ENCODE results near the gene UQCRH.
A peak's percentile ranks its signal among the peaks of the same experiment; 100 is the strongest.

The UQCRH gene

DNA sequence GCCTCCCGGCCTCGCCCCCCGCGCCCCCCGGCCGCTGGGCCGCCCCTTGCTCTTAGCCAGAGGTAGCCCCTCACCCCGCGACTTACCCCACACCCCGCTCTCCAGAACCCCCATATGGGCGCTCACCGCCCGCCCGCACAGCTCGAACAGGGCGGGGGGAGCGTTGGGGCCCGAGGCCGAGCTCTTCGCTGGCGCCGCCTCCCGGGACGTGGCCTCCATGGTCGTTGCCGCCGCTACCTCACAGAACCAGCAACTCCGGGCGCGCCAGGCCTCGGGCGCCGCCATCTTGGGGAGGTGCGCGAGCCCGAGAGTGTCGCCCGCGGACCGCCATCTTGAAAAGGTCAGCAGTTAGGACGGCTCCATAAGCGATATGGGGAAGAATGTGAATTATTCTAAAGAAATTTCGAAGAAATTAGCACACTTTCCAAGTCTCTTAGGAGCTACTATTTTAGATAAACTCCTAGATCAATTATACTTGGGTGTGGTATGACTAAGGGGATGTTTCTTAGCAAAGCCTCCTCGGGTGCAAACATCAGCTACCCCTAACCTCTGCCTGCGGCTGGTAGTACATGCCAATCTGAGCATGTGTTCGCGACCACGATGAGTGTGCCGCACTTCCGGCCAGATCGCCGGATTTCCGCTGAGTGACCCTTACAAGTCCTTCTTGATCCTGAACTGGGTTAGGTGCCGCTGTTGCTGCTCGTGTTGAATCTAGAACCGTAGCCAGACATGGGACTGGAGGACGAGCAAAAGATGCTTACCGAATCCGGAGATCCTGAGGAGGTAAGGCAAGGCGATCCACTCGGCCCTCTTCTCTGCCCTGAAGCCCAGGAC lies at the start of gene UQCRH, which contains the start of gene LRRC41:
TSS of gene UQCRH (plus strand) at position 661 of the 834 bp plus-strand sequence. CDS start at position 730, 69 bp downstream.
TSS of gene LRRC41 (minus strand) at position 579 of the 834 bp plus-strand sequence. CDS start at position 285, 294 bp downstream.
- peak; percentile 82 for DNase-seq

DNA sequence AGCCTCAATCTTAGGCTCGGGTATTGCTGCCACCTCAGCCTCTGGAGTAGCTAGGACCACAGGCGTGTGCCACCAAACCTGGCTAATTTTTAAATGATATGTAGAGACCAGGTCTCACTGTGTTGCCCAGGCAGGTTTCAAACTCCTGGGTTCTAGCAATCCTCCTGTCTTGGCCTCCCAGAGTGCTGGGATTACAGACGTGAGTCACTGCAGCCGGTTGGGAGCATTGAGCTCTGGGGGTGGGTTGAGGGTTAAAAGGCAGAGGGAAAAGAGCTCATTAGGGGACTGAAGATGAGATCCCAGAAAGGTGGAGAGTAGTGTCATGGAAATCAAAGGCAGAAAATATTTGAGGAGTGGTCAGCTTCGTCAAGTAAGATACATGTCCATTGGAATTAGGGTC lies 48.8 kb upstream of the UQCRH start:
- DNase-seq, result no peak

DNA sequence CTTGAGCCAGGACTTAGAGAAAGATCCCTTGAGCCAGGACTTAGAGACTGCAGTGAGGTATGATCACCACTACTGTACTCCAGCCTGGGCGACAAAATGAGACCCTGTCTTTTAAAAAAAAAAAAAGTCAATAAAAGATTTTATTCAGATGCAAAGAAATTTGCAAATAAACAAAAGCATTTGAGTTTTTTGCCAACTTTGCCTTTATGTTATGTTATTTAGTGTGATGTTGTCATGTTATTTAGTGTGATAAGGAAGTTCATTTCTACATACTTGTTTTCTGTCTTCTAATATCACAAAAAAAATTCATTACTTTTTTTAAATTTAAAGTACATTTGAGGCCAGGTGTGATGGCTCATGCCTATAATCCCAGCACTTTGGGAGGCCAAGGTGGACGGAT lies 47.0 kb upstream of the UQCRH start:
- no peak for DNase-seq

DNA sequence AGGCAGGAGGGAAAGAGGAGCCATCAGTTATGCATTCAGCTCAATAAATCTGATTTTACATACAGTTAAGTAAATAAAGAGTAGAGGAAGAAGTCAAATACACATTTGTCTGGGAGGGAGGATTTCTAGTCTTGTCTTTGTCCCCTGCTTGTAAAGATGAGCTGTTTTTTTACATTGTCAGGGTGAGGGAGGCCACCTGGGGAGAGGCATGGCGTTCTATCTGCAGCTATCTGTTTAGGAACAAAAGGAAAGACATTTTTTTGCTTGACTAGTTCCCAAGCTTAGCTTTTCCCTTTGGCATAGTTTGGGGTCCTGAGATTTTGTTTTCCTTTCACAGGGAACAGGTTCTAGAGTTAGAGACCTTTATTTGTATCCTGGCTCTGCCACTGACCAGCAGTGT lies 41.0 kb upstream of the UQCRH start:
- DNase-seq, result no peak

DNA sequence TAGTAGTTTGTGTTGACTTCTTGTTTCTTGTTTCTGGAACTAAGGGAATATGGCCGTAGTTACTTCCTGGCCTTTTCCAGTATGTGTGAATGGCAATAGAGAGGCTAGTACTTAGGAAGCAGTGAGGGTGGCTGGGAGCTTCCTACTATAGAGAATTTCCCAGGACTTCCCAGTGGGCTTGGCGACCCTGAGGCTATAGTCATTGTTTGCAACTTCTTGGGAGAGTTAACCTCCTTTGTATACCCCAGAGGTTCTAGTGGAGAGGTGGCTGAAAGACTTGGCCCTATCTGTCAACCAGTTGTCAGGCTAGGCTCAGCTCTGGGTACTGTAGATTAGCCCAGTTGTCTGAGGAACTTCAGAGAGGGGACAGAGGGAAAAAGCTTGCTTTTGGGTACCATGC lies 40.4 kb upstream of the UQCRH start:
- no peak for DNase-seq

DNA sequence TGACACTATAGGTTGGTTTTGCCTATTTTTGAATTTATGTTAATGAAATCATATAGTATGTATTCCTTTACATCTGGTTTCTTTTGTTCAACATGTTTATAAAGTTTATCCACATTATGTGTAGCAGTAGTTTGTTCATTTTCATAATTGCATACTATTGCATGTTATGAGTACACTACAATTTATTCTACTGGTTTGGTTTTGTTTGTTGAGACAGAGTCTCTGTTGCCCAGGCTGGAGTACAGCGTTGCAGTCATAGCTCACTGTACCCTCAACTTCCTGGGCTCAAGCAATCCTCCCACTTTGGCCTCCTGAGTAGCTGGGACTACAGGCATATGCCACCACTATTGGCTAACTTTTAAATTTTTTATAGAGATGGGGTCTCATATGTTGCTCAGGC lies 34.9 kb upstream of the UQCRH start:
- DNase-seq, result no peak

DNA sequence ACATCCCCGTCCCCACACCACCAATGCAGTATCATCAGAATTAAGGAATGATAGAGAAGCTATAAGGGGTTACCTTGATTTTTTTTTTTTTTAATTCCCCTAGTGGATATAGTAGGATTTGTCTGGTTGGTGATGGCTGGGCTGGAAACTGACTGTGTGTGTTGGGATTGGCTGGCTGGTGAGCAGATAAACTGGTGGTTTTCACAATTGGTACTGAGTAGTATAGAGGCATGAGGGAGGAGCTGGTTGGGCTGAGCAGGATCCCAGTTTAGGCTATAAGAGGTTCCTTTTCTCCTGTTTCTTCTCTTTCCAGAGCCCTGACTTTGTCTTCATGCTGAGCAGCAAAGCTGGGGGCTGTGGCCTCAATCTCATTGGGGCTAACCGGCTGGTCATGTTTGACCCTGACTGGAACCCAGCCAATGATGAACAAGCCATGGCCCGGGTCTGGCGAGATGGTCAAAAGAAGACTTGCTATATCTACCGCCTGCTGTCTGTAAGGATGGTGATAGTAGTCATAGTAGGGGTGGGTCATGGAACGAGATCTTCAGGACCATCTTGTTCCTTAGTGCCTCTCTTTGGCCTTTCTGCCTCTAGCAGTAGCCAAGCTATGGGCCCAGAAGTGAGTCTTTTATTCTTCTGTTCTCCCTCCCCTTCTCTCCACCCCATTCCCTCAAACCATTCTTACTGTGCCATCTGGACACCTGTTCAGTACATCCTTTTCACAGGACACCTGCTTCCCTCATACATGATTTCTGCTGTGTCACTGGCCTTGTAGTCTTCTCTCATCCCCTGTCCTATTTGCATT lies 29.1 kb upstream of the UQCRH start:
- DNase-seq, result no peak

DNA sequence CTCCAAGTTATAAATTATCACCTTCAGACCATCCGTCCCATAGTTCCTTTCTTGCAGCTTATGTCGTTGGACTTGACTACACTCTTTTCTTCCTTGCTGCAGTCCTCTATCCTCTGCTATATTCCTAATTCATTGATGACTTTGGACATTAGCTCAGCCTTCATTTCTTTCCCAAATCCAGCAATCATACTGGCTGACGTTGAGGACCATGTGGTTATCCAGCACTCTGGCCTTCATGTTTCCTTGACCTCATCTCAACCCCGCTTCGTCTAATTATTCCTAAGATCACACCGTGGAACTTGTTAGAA lies 28.5 kb upstream of the UQCRH start:
- no peak for DNase-seq

DNA sequence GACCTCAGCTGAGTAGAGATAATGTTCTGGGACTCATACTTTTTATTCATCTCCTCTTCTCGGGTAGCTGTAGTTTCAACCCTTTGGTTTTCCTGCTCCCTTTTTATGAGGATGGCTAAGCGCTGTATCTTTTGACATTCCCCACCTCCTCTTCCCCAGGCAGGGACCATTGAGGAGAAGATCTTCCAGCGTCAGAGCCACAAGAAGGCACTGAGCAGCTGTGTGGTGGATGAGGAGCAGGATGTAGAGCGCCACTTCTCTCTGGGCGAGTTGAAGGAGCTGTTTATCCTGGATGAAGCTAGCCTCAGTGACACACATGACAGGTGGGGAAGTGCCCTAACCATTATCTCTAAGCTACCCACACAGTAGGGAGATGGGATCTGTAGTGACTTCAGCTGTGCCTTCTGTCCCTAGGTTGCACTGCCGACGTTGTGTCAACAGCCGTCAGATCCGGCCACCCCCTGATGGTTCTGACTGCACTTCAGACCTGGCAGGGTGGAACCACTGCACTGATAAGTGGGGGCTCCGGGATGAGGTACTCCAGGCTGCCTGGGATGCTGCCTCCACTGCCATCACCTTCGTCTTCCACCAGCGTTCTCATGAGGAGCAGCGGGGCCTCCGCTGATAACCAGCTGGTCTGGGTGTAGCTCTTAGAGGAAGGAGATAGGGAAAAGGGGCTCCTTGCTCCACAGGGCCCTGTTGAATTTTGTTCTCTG lies 25.7 kb upstream of the UQCRH start:
- no peak for DNase-seq

DNA sequence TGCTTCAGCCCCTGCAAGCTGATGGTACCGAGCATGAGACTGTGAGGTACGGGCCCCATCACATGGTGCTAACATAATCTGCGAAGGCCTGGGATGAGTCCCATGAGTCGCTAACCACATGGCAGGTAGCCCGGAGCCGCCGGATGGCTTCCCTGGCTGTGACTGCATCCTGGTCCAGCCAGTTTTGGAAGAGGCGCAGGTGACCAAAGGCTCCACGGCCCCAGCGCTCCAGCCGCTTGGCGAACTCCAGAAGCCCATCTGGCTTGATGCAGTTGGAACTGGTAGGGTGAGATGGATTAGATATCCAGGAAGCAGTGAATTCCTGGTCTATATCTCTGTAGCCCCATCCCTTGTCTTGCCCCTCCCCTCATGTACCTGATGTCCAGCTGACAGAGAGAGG lies 24.7 kb upstream of the UQCRH start:
- DNase-seq, result no peak

DNA sequence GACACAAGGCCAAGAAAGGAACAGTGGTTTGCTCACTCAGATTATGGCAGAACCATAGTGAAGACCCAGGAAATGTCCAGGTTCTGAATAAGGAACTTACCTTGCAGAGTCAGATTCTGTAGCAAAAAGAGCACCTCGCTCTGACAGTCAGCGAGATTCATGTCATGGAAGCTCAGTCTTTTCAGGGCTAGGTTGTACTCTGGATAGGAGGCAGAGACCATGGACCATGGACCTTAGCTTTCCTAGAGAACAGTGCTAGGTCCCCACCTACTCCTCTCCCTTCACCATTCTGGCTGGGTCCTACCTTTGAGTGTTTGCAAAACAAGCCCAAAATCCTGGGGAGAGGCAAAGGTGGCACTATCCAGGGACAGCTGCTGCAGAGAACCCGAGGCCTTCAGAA lies 23.4 kb upstream of the UQCRH start:
- DNase-seq, result no peak

DNA sequence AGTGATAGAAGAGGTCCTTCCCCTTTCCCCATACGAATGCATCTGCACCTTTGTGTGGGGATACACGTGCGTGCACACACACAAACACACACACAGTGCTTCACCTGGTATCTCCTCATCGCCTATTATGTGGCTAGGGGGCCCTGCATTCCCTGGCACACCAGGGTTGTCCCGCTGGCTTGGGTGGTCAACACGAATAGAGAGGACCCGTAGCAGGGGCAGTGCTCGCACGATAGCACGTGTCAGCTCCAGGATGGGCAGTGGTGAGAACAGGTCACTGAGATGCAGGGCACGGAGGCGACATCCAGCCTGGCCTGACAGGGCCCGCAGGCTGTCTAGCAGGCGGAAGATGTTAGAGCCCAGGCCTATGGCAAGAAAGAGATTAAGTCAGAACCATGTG lies 22.5 kb upstream of the UQCRH start:
- DNase-seq, result no peak

DNA sequence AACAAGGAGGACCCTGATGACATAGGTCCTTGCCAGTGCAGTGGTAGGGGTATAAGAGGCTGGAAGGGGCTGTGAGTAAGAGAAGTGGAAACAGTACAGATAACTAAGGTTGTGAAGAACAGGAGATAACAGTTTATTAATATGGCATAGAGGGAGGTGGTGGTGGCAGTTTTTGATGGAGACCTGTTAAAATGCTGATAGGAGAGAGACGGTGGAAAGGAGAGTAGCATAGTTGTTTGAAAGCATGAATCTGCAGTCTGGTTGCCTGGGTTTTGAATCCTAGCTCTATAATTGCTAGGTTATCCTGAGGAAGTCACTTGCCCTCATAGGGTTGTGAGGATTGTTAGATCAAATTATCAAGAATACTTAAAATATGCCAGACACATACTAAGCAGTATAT lies 19.4 kb upstream of the UQCRH start:
- no peak for DNase-seq

DNA sequence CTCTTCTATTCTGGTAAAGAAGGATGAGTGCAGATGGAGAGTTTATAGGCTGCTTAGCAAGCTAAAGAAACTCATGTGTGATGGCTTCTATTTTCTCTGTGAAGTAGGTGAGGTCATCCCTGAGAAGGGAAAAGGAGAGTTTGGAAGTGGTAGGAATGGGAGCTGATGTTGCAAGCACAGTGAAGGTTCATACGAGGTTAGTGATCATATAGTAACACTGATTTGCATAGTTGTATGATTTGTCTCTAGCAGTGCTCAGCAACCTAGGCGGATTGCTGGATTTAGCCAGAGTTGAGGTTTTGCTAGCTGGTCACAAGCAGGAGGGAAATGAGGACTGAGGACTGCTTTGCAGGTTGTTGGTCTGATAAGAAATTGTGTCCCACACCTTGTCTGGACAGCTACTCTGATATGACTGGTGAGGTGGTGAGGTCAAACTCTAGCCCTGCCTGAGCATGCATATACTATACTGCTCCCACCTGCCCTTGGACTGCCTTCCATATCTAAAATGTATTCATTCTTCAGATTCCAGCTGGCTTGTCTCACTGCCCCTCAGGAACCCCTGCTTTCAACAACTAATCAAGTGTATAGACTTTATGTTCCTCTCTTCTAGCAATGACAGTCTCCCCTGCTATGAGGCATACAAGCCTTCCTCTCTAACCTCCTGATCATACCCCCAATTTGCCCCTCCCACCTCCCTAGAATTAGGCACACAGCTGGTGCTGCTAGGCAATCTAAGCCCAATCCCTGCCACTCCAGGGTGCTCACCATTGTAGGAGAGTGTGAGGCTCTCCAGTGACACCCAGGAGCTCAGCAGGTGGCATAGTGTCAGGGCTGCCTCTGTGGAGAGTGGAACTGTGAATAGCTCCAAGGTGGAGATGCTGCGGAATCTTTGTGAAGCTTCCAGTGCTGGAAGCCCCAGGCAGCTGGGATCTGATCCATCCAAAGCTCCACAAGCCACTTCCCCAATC lies 18.6 kb upstream of the UQCRH start:
- DNase-seq, result no peak

DNA sequence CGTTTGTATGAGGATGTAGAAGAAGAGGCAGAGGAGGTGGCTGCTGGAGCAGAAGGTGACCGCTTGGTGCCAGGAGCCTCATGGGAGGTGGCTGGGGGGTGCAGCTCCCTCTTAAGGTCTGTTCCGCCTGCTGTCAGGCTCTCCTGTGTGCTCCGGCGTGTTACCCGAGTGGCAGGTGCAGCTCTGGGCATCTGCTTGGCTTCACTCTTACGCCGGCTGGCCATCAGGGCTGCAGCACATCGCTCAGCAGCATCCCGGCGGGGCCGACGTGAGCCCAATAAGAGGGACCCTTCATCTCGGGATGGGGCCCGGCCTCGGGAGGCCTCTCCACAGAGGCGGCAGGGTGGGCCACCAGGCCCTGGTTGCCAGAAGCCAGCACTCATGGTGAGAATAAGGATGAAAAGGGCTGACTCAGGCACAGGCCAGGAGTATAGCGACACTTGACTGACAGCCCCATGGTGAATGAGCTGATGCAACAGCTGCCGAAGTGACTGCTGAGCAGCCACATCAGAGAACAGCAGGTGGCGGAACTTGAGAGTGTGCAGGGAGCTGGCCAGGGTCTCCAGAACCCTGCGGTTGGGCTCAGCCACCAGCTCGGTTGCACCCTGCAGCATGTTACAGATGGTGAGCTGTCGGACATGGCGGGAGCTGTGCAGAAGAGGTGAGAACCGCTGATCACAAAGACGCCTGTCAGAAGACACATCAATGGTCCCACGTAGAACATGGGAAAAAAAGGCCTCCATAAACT lies 17.6 kb upstream of the UQCRH start:
- no peak for DNase-seq

DNA sequence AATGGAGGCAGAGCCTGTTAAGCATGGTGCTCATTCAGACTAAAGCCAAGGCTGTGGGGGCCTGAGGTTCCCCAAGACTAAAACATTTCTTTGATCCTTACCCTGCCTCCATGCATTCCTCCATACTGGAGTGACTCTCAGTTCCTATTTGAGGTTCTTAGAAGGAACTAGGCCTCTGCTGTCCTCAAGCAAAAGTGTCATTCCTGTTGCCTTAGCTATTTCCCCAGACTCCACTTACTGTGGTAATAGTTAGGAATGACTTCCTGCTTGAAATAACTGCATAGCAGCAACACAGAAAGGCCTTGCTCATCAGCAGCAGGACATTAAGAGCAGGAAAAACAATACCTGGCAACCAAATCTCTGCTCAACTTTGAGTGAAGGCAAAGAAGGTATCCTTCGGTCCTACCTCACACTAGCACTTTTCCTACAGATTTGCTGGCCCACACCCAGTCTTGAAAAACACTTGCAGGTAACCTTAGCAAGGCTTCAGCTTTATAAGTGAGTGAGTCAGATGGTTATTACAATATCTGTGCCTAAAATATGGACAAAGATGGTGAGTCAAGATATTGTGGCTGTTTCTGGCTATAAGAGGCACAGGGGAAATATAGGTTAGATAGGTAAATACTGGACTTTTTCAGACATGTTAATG lies 14.9 kb upstream of the UQCRH start:
- no peak for DNase-seq

DNA sequence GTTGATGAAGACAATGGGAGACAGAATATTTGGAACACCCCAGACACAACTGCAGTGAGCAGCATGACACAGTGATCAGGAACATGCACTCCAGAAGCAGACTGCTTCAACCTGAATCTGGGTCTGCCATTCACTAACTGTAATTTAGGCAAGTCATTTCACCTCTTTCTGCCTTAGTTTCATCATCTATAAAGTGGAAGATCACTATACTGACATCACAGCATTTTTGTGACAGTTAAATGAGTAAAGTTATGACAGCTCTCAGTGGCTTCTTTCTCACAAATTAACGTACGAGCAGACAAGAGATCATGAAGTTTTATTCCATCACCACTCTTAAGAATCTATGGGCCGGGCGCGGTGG lies 14.4 kb upstream of the UQCRH start:
- DNase-seq, result no peak

DNA sequence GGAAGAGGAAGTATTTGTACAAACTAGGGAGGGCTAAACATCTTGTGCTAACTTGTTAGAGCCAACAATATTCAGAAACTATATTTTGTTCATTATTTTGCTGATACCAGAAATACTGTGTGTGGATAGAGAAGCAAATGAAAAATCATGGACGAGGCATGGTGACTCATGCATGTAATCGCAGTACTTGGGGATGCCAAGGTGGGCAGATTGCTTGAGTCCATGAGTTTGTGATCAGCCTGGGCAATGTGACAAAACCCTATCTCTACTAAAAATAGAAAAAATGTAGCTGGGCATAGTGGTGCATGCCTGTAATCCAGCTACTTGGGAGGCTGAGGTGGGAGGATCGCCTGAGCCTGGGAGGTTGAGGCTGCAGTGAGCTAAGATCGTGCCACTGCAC lies 13.5 kb upstream of the UQCRH start:
- DNase-seq, result no peak

DNA sequence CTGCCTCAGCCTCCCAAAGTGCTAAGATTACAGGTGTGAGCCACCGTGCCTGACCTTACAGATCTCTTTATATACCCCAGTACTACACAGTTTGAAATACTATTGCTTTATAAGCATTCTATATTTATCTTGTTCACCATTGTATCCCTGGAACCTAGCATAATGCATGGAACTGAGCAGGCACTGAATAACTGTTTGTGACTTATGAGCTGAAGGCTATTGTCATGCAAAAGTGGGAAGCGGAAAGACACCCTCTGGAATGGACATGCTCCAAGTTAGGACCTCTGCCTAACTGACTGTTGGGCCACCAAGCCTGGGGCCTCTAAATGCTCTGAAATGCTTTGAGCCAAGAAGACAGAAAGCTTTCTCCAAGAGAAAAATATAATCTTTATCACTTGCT lies 8.2 kb upstream of the UQCRH start:
- no peak for DNase-seq

DNA sequence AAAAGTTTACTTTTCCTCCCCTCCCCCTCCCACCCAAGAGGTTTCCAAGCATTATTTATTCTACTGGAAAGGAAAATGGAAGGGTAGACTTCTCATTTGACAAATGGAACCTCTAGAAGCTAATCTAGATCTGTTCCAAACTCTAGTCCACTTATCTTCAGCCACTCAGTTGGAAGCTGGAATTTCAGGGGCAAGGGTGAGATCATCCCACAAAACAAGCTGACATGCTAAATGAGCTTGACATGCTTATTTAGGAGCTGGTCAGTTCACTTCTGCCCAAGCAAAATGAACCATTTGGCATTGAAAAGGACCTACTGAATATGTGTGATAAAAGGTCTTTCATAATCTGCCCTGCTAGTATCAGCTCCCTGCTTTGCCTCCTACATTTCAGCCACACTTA lies 5.1 kb upstream of the UQCRH start:
- no peak for DNase-seq

DNA sequence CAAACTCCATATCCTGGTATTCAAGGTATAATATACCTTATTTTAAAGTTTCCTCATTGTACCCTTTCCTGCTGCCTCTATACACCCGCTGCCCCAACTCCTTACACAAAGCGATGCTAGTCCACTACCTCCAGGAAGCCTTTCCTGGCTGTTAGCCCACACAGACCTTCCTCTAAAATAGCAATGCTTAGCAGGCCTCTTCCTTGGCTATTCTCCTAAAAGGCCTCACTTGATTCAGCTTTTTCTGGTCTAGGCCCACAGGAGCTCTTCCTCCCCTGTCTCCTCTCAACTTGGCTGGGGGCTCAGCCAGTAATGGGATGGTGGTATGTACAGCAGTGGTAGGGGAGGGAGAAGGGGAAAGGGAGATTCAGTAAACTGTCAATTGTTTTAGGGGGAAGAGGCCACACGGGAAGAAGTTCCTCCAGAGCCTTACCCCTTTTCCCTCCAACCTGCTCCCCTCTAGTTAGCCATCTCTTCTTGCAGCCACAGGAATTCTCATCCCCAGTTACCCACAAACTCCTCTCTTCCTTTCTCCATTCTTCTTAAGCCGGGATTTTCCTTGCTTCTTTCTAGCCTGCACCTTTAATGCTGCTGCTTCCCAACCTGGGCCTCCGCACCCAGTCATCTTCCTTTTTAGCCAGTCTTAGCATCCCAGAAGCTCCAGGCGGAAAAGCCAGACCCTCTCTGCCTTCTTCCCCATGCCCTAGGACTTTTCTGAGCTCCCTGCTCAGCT lies 2.7 kb upstream of the UQCRH start:
- DNase-seq, result no peak

Measured in COR-L47 (cell line).